Upper lobe of right lung (tissue), 1 donor: ENCODE measurements around the gene FAM13B. TPM values are rescaled to one million over a fixed set of nuclear protein-coding genes. Genes with fewer than 3 reads are reported as not detected.

Source experiments
- ATAC-seq: fragments of 200-7000 bp; cut with Tn5 transposase; one replicate; pipeline ENCODE4 v1.9.1; 2020; ENCODE audit warnings: mild to moderate bottlenecking, moderate library complexity
- DNase-seq: peaks from one replicate; pipeline ENCODE4 v3.0.0-alpha.2; 2020
- H3K27ac ChIP-seq: fragments of 200-600 bp; one replicate; pipeline ENCODE4 v1.8.0; 2022
- H3K27me3 ChIP-seq: fragments of 200-600 bp; one replicate; pipeline ENCODE4 v1.8.0; 2022; ENCODE audit warnings: mild to moderate bottlenecking
- H3K36me3 ChIP-seq: fragments of 200-600 bp; one replicate; pipeline ENCODE4 v1.8.0; 2022
- H3K4me1 ChIP-seq: fragments of 200-600 bp; one replicate; pipeline ENCODE4 v1.8.0; 2022
- H3K4me3 ChIP-seq: fragments of 200-600 bp; one replicate; pipeline ENCODE4 v1.8.0; 2022; ENCODE audit warnings: mild to moderate bottlenecking
- H3K9me3 ChIP-seq: fragments of 200-600 bp; one replicate; pipeline ENCODE4 v1.8.0; 2022
- CTCF ChIP-seq: fragments of 200-600 bp; IDR thresholded peaks from one replicate; pipeline ENCODE4 v1.8.0; 2022; ENCODE audit warnings: antibody characterized with exemption
- intact Hi-C: fragments of 100-400 bp; cut with DNase I; formaldehyde crosslinking; loops from one replicate; pipeline ENCODE4 v1.11.0; 2022
- total RNA-seq: library from RNA; stranded (reverse); fragmentation: NEBNext Ultra II Directional; extraction: Animal tissue kit (Norgen Biotek cat#: 25700); gene quantifications from one replicate; pipeline ENCODE4 v1.2.1, GENCODE V29; 2021
- donor health status: DM: no; HTN: yes; CAD: no; lungs with severe emphysema.

The FAM13B gene
- total RNA-seq, 1 donor from 2014 or later: 42.4 TPM

- H3K9me3 ChIP-seq: no peaks in the 10 kb centered on the region
- no peak overlapping the region for H3K4me3 ChIP-seq
- peaks cover 73% of the 10 kb centered on the region for H3K36me3 ChIP-seq
- DNase-seq (no peak), ATAC-seq (no peak)
- intact Hi-C loops: no loop called here
- H3K4me1 ChIP-seq: no peaks in the 10 kb centered on the region
- no peak overlapping the region for H3K27ac ChIP-seq
- H3K27me3 ChIP-seq: no peaks in the 10 kb centered on the region
- no peak for TF ChIP-seq CTCF
Measured at GRCh38 chr5:137938751-137939143, 94.1 kb downstream of the FAM13B start.

- no peak for ATAC-seq
- Histone ChIP-seq H3K27me3 (no peaks in the 10 kb centered on the region), H3K4me3 (no peak overlapping the region), H3K4me1 (no peaks in the 10 kb centered on the region), H3K9me3 (no peaks in the 10 kb centered on the region), H3K27ac (no peak overlapping the region), H3K36me3 (peaks cover 67% of the 10 kb centered on the region)
- no peak for TF ChIP-seq CTCF
- intact Hi-C loops: no loop called here
- no peak for DNase-seq
Measured at GRCh38 chr5:137937994-137938750, 94.7 kb downstream of the FAM13B start.

- intact Hi-C loops: no loop called here
- TF ChIP-seq CTCF: no peak
- no peak overlapping the region for H3K27ac ChIP-seq
- no peak overlapping the region for H3K4me3 ChIP-seq
- no peaks in the 10 kb centered on the region for H3K27me3 ChIP-seq
- H3K36me3 ChIP-seq: peaks cover 43% of the 10 kb centered on the region
- ATAC-seq (no peak), DNase-seq (no peak)
- H3K4me1 ChIP-seq: no peaks in the 10 kb centered on the region
- no peaks in the 10 kb centered on the region for H3K9me3 ChIP-seq
Measured at GRCh38 chr5:137935694-137936093, 97.2 kb downstream of the FAM13B start.

- Histone ChIP-seq H3K36me3 (peaks cover 38% of the 10 kb centered on the region), H3K9me3 (no peaks in the 10 kb centered on the region), H3K4me1 (no peaks in the 10 kb centered on the region), H3K27me3 (no peaks in the 10 kb centered on the region), H3K27ac (no peak overlapping the region), H3K4me3 (no peak overlapping the region)
- ATAC-seq (no peak), DNase-seq (no peak)
- intact Hi-C loops: no loop called here
- TF ChIP-seq CTCF: no peak
Measured at GRCh38 chr5:137935190-137935589, 97.7 kb downstream of the FAM13B start.

GRCh38 chr5:137933491-137933911, 99.4 kb downstream of the FAM13B start:
- TF ChIP-seq CTCF: no peak
- Histone ChIP-seq H3K36me3 (peaks cover 21% of the 10 kb centered on the region), H3K9me3 (no peaks in the 10 kb centered on the region), H3K4me1 (no peaks in the 10 kb centered on the region), H3K4me3 (no peak overlapping the region), H3K27ac (no peak overlapping the region), H3K27me3 (no peaks in the 10 kb centered on the region)
- ATAC-seq (no peak), DNase-seq (no peak)
- intact Hi-C loops: no loop called here

GRCh38 chr5:137932800-137933199, 100.1 kb downstream of the FAM13B start:
- Histone ChIP-seq H3K9me3 (no peaks in the 10 kb centered on the region), H3K4me1 (no peaks in the 10 kb centered on the region), H3K27ac (no peak overlapping the region), H3K36me3 (peaks cover 14% of the 10 kb centered on the region), H3K4me3 (no peak overlapping the region), H3K27me3 (no peaks in the 10 kb centered on the region)
- DNase-seq: no peak
- intact Hi-C loops: no loop called here
- no peak for TF ChIP-seq CTCF
- ATAC-seq: no peak
